DND-41 (cell line): ENCODE data around the gene ITIH3.

Experiments
- CTCF ChIP-seq: IDR thresholded peaks from 2 replicates; pipeline ENCODE4 v1.5.1; 2012; ENCODE audit warnings: borderline replicate concordance, low read length, moderate library complexity, mild to moderate bottlenecking; ENCODE audit not compliant: poor library complexity, severe bottlenecking; ENCODE audit errors: extremely low read depth
- EZH2 ChIP-seq: IDR thresholded peaks from 3 replicates; pipeline ENCODE4 v1.6.1; 2012; ENCODE audit warnings: borderline replicate concordance, low read depth, mild to moderate bottlenecking, moderate library complexity, low read length, inconsistent platforms; ENCODE audit not compliant: severe bottlenecking

GRCh38 chr3:52827441-52827840 is 32.8 kb downstream of the ITIH3 start:
- no peak for TF ChIP-seq CTCF
- TF ChIP-seq EZH2 = no peak
